HAP-1 (cell line): ENCODE data around the gene PDPK1.

Source experiments
- DNase-seq, 2 experiments: peaks; one replicate each; pipeline ENCODE4 v3.0.0-alpha.2; 2016 to 2020; ENCODE audit warnings: low spot score in 2 of 2
- H3K27me3 ChIP-seq: fragments of 250-450 bp; sonication (Bioruptor Pico); 2 replicates; pipeline ENCODE4 v1.5.1; 2020; ENCODE audit warnings: low read depth, mild to moderate bottlenecking, moderate library complexity
- H3K36me3 ChIP-seq: fragments of 250-450 bp; sonication (Bioruptor Pico); replicated peaks from 2 replicates; pipeline ENCODE4 v1.5.1; 2020; ENCODE audit warnings: mild to moderate bottlenecking
- H3K4me1 ChIP-seq: fragments of 250-450 bp; sonication (Bioruptor Pico); 2 replicates; pipeline ENCODE4 v1.5.1; 2020; ENCODE audit warnings: mild to moderate bottlenecking
- H3K4me3 ChIP-seq: fragments of 250-450 bp; sonication (Bioruptor Pico); 2 replicates; pipeline ENCODE4 v1.5.1; 2020; ENCODE audit warnings: mild to moderate bottlenecking, moderate library complexity
- H3K9me3 ChIP-seq: fragments of 250-450 bp; sonication (Bioruptor Pico); 2 replicates; pipeline ENCODE4 v1.5.1; 2020; ENCODE audit warnings: mild to moderate bottlenecking, moderate library complexity
- in situ Hi-C: fragments of 300-500 bp; cut with MboI; formaldehyde crosslinking; loops from 3 replicates; pipeline ENCODE4 v1.14.3; 2020; ENCODE audit warnings: low sequenced_read_pairs, inconsistent platforms, mixed read lengths

Gene PDPK1

DNA sequence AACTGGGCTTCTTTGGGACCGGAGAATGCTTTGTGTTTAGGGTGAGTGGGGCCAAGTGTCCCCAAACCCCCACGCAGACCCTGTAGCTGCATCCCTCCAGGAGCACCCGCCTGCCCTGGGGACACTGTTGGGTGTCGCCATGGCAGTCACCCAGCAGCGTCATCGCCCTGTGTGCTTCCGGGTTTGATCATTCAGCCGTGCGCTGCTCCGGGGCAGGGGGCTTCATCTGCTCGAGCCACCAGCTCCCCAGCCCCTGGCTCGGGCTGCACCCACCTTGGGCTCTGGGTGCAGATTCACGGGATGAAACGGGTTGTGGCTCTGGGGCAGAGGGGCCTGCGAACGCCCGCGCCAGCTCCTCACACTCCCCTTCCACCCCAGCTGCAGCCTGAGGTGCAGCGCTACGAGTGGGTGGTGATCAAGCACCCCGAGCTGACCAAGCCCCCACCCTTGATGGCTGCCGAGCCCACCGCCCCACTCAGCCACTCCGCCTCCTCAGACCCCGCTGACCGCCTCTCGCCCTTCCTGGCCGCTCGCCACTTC is 37.9 kb upstream of the PDPK1 start:
- Histone ChIP-seq H3K9me3 (no peaks in the 10 kb centered on the region), H3K36me3 (peaks cover 13% of the 10 kb centered on the region), H3K4me3 (no peak overlapping the region), H3K27me3 (no peaks in the 10 kb centered on the region), H3K4me1 (peaks cover 5% of the 10 kb centered on the region; the same call in 1 of the 2 replicates)
- in situ Hi-C loops = loop anchor here (25.0 kb wide), 1 partner anchor 513 kb away; the partner anchor contains the start of genes GFER, NOXO1 and SYNGR3
- no peak for DNase-seq

DNA sequence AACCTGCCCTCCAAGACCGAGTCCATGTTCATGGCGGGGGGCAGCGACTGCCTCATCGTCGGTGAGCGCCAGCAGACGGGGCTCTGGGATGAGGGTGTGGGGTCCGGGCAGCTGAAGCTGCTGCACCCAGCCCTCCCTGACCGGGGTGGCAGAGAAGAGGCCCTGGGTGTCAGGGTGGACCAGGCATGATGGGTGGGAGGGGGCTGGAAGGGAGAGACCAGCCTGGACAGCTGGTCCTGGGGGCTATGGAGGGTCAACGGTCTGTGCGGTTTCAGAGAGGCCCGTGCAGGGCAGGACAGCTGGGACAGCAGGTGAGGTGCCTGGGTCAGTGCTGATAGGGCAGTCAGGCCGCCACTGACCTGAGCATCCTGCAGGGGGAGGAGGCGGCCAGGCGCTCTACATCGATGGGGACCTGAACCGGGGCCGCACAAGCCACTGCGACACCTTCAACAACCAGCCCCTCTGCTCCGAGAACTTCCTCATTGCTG is 37.3 kb upstream of the PDPK1 start:
- H3K9me3 ChIP-seq = no peaks in the 10 kb centered on the region
- H3K27me3 ChIP-seq = no peaks in the 10 kb centered on the region
- no peak overlapping the region for H3K4me3 ChIP-seq
- peaks cover 13% of the 10 kb centered on the region for H3K36me3 ChIP-seq
- in situ Hi-C loops = loop anchor here (25.0 kb wide), 1 partner anchor 513 kb away; the partner anchor contains the start of genes GFER, NOXO1 and SYNGR3
- DNase-seq = no peak
- H3K4me1 ChIP-seq = peaks cover 5% of the 10 kb centered on the region; the same call in 1 of the 2 replicates

GRCh38 chr16:2500918-2501750 is 36.7 kb upstream of the PDPK1 start:
- peaks cover 5% of the 10 kb centered on the region; the same call in 1 of the 2 replicates for H3K4me1 ChIP-seq

GRCh38 chr16:2501946-2502895 is 35.6 kb upstream of the PDPK1 start:
- H3K4me3 ChIP-seq = no peak overlapping the region

More at GRCh38 chr16:2500918-2501750, 36.7 kb upstream of the PDPK1 start:
- H3K9me3 ChIP-seq = no peaks in the 10 kb centered on the region
- in situ Hi-C loops = loop anchor here (25.0 kb wide), 1 partner anchor 514 kb away; the partner anchor contains the start of genes GFER, NOXO1 and SYNGR3
- peaks cover 13% of the 10 kb centered on the region for H3K36me3 ChIP-seq
- H3K27me3 ChIP-seq = no peaks in the 10 kb centered on the region
- H3K4me3 ChIP-seq = peak overlapping the region; percentile 21
- peak; percentile 73 to 92 for DNase-seq

DNA sequence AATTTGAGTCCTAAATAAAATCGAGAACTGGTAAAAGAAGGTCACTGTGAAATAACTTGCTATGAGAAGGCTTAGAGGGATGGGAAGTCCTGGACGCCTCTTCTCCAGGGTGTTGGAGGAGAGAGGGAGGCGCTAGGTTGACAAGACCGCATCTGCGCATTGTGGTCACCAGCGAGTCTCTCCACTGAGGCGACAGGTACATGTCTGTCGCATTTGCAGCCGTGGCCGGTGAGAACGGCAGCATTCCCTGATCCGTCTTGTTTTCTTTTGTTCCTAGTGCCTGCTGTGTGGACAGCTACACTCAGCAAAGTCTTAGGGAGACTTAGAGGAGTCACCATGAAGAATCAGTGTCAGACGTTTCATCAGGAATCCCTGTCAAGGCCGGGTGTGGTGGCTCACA is 32.1 kb upstream of the PDPK1 start:
- Histone ChIP-seq H3K27me3 (no peaks in the 10 kb centered on the region), H3K4me1 (peaks cover 5% of the 10 kb centered on the region; the same call in 1 of the 2 replicates), H3K36me3 (no peaks in the 10 kb centered on the region), H3K4me3 (no peak overlapping the region), H3K9me3 (no peaks in the 10 kb centered on the region)
- DNase-seq = no peak
- in situ Hi-C loops = loop anchor here (25.0 kb wide), 1 partner anchor 518 kb away; the partner anchor contains the start of genes GFER, NOXO1 and SYNGR3

More at GRCh38 chr16:2501946-2502895, 35.6 kb upstream of the PDPK1 start:
- H3K27me3 ChIP-seq = no peaks in the 10 kb centered on the region
- no peak for DNase-seq
- peaks cover 5% of the 10 kb centered on the region; the same call in 1 of the 2 replicates for H3K4me1 ChIP-seq
- H3K36me3 ChIP-seq = peaks cover 3% of the 10 kb centered on the region
- in situ Hi-C loops = loop anchor here (25.0 kb wide), 1 partner anchor 515 kb away; the partner anchor contains the start of genes GFER, NOXO1 and SYNGR3
- no peaks in the 10 kb centered on the region for H3K9me3 ChIP-seq

- Histone ChIP-seq H3K27me3 (no peaks in the 10 kb centered on the region), H3K36me3 (no peaks in the 10 kb centered on the region), H3K4me1 (no peaks in the 10 kb centered on the region), H3K4me3 (no peak overlapping the region), H3K9me3 (no peaks in the 10 kb centered on the region)
- DNase-seq = no peak
- in situ Hi-C loops = loop anchor here (25.0 kb wide), 1 partner anchor 520 kb away; the partner anchor contains the start of genes GFER, NOXO1 and SYNGR3
Observed at GRCh38 chr16:2507052-2507659, 30.7 kb upstream of the PDPK1 start.

- no peaks in the 10 kb centered on the region for H3K9me3 ChIP-seq
- no peaks in the 10 kb centered on the region for H3K27me3 ChIP-seq
- in situ Hi-C loops = loop anchor here (25.0 kb wide), 1 partner anchor 520 kb away; the partner anchor contains the start of genes GFER, NOXO1 and SYNGR3
- H3K4me1 ChIP-seq = no peaks in the 10 kb centered on the region
- H3K4me3 ChIP-seq = no peak overlapping the region
- H3K36me3 ChIP-seq = no peaks in the 10 kb centered on the region
- no peak for DNase-seq
Observed at GRCh38 chr16:2507665-2508064, 30.2 kb upstream of the PDPK1 start.

GRCh38 chr16:2508722-2509400 is 29.0 kb upstream of the PDPK1 start:
- H3K27me3 ChIP-seq = no peaks in the 10 kb centered on the region
- no peaks in the 10 kb centered on the region for H3K9me3 ChIP-seq
- H3K4me1 ChIP-seq = peaks cover 5% of the 10 kb centered on the region
- DNase-seq = no peak
- in situ Hi-C loops = loop anchor here (25.0 kb wide), 1 partner anchor 522 kb away; the partner anchor contains the start of genes GFER, NOXO1 and SYNGR3
- no peak overlapping the region for H3K4me3 ChIP-seq
- H3K36me3 ChIP-seq = no peaks in the 10 kb centered on the region

GRCh38 chr16:2511128-2511800 is 26.6 kb upstream of the PDPK1 start:
- no peak for DNase-seq
- Histone ChIP-seq H3K4me3 (no peak overlapping the region), H3K36me3 (no peaks in the 10 kb centered on the region; the same call in 1 of the 2 replicates), H3K4me1 (peaks cover 5% of the 10 kb centered on the region), H3K27me3 (no peaks in the 10 kb centered on the region), H3K9me3 (no peaks in the 10 kb centered on the region)
- in situ Hi-C loops = loop anchor here (25.0 kb wide), 1 partner anchor 524 kb away; the partner anchor contains the start of genes GFER, NOXO1 and SYNGR3

DNA sequence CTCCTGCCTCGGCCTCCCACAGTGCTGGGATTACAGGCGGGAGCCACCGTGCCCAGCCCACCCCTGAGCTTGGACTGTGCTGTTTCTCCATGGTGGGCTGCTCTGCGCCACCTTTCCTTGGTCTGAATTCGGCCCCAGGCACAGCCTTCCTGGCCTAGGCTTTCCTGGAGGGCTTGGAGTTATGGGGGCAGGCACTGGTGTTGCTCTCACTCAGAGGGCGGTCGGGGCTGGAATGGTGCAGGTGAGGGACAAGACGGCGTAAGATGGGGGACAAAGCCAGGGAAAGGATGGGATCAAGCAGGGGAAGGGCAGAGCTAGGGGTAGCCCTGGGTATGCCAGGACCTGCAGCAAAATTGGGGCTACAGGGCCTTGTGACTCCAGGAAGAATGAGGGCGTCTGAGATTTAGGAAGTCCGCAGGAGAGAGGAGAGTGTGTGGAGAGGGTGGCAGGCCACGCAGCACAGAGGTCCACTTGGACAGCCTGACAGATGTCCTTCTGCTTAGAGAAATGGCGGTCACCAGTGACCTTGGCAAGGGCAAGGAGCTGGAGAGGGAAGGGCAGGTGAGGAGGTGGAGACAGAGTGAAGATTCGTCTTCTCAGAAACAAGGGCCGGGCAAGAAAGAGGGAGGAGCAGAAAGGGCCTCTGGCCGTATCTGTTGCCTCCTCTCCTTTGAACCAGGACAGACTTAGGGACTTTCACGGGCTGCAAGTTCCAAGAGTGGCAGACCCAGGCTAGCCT is 25.7 kb upstream of the PDPK1 start:
- no peaks in the 10 kb centered on the region; the same call in 1 of the 2 replicates for H3K36me3 ChIP-seq
- no peaks in the 10 kb centered on the region for H3K27me3 ChIP-seq
- H3K4me3 ChIP-seq = no peak overlapping the region
- in situ Hi-C loops = loop anchor here (25.0 kb wide), 1 partner anchor 525 kb away; the partner anchor contains the start of genes GFER, NOXO1 and SYNGR3
- peaks cover 5% of the 10 kb centered on the region for H3K4me1 ChIP-seq
- no peaks in the 10 kb centered on the region for H3K9me3 ChIP-seq
- DNase-seq = no peak
